ENCODE measurements around the gene KY.

GRCh38 chr3:134672571-134672970, 21.7 kb upstream of the KY start:
- TF ChIP-seq POLR2AphosphoS5 (IDR thresholded peaks at IDR 0.05) (no peak), POLR2A (IDR thresholded peaks at IDR 0.05) (no peak)

All from breast epithelium (tissue), 3 donors.